Gastroesophageal sphincter (tissue), 3 donors: ENCODE results near the gene MRPS7.
"Not testable (repeated sequence)": the region's sequence is repeated elsewhere in the genome, so short reads cannot be mapped to it uniquely, and the experiment has no call there.

Experiments used
- CTCF ChIP-seq, 4 experiments: fragments of 200-600 bp in 2 of 4; fragments of 450-650 bp in 2 of 4; sonication (generic) in 1 of 4; IDR thresholded peaks; one replicate each; pipeline ENCODE4 v1.5.1; 2017 to 2019; ENCODE audit warnings: antibody characterized with exemption in 4 of 4, mild to moderate bottlenecking in 2 of 4, moderate library complexity in 2 of 4
- EP300 ChIP-seq: sonication (generic); formaldehyde crosslinking; IDR thresholded peaks from one replicate; pipeline ENCODE4 v1.6.1; 2017; ENCODE audit warnings: antibody characterized with exemption, mild to moderate bottlenecking
- POLR2A ChIP-seq, 2 donors: fragments of 450-650 bp; IDR thresholded peaks; one replicate each; pipeline ENCODE4 v1.6.1; 2017; ENCODE audit warnings: antibody characterized with exemption in 2 of 2, mild to moderate bottlenecking in 2 of 2, moderate library complexity in 1 of 2

- TF ChIP-seq CTCF (IDR thresholded peaks at IDR 0.05); POLR2A (IDR thresholded peaks at IDR 0.05); EP300: not testable (repeated sequence)
These were observed 4.5 kb upstream of the MRPS7 start for GRCh38 chr17:75257228-75257627.
